ENCODE measurements around the gene ERC1.
"Not testable (repeated sequence)": the region's sequence is repeated elsewhere in the genome, so short reads cannot be mapped to it uniquely, and the experiment has no call there.

Gene ERC1

DNA sequence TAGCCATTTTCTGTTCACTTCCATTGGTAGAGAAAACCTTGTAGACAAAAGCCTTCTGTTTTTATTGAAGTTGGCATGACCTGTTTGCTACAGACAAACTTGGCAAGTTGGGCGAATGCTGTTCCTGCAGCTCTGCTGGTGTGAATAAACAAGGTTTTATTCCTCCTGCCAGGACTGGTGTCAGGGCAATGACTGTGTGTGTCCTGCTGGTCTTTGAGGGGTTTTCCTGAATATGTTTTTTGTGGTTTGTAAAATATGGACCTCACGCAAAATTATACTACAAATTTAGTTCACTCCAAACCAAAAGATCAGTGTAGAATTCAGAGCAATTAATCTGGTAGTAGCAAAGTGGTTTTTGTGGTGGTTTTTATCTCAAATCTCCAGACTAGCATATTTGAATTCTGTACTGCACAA is 140.8 kb downstream of the ERC1 start:
- no peak for DNase-seq

DNA sequence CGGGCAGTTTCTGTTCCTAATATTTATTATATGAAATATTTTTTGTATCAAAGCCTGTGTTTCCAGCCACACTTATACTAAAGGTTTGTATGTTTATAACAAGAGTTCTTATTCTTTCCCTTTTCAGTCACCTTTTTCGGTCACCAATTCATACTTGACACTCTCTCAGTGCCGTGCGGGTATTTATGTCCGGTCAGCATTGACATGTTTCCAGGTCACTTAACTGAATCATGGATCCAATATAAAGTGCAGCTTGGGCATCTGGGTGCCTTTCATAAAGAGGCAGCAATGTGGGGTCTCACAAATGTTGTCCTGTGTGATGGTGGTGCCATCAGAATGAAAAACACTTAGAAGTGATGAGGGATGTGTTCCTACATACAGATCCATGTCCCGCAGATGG is 141.3 kb downstream of the ERC1 start:
- no peak for DNase-seq

DNA sequence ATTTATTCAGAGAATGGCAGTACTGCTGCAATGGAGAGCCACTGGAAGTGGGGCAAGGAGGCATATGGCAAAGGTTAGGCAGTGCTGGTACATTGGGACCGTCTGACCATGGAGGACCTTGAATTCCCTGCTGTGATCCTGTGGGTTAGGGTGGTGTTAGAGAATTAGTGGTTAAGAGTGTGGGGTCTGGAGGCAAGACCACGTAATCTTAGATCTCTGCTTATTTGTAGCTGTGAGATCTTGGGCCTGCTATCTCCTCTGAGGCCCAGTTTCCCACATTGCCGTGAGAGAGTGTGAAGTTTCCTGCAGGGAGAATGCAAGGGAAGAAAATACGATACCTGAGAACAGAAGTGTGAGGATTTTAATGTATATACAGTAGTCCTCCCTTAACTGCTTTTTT is 147.7 kb downstream of the ERC1 start:
- DNase-seq = no peak

- DNase-seq = not testable (repeated sequence)
Observed at GRCh38 chr12:1146758-1147157, 155.7 kb downstream of the ERC1 start.

GRCh38 chr12:1147821-1148220 is 156.8 kb downstream of the ERC1 start:
- no peak for DNase-seq

DNA sequence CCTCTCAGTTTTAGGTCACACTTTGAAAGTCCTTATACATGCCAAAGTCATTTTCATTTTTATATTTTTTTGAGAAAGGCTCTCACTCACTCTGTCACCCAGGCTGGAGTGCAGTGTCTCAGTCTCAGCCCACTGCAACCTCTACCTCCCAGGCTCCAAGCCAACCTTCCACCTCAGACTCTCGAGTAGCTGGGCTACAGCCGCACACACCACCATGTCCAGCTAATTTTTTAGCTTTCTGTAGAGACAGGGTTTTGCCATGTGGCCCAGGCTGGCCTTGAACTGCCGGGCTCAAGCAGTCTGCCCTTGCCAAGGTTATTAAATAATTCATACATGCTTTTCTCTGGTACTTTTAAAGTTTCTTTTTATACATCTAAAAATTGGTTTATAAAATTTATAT is 166.0 kb downstream of the ERC1 start:
- DNase-seq = no peak

DNA sequence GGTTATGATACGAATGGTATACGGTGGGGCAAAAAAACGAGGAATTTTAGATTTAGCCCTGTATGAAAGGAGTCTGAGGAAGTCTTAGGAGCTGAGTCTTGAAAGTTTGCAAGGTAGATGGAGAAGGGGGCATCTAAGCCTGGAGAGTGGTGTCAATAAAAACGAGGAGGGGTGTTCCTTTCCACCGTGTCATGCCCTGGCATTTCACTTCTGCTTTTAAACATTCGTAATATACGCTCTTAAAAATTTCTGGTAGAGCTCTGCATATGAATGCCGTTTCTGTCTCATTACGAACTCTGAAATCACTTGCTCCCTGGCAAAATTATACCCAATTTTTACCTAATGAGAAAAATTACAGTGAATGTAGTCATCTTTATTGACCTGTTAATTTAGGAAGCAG is 170.2 kb downstream of the ERC1 start:
- no peak for DNase-seq

GRCh38 chr12:1162081-1162760 is 171.2 kb downstream of the ERC1 start:
- peak; percentile 15 for DNase-seq

GRCh38 chr12:1167784-1168183 is 176.8 kb downstream of the ERC1 start:
- DNase-seq = no peak

DNA sequence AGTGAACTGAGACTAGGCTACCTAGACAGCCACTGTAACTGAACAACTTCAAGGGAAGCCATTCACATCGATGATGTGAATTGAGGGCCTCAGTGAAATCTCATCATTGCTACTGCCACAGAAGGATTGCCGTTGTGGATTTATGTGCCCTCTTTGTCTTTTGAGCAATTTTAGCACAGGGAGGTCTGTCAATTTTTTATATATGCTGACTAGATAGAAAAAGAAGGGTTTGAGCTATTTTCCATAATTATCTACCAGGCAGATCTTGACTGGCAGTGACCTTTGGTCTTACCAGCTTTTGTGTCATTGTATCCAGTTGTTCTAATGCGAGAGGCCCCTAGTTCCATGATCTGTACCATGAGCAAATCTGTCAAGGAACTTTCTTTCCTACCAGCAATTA is 179.4 kb downstream of the ERC1 start:
- DNase-seq = no peak

- DNase-seq = peak; percentile 6
Observed at GRCh38 chr12:1171657-1172408, 180.8 kb downstream of the ERC1 start.

- no peak for DNase-seq
Observed at GRCh38 chr12:1173781-1174617, 183.0 kb downstream of the ERC1 start.

DNA sequence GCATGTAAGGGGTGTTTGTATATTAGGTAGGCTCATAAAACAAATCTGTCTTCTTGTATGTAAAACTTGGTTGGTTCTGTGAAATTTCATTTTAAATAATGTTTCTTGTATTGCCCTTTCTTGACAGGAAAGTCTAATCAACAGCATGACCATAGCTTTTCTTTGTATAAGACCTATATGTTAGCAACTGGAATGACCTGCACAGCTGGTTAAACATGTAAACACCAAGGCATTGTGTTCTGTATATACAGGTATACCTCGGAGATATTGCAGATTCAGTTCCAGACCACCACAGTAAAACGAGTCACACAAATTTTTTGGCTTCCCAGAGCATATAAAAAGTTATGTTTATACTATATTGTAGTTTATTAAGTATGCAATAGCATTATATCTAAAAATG is 183.6 kb downstream of the ERC1 start:
- DNase-seq = no peak

DNA sequence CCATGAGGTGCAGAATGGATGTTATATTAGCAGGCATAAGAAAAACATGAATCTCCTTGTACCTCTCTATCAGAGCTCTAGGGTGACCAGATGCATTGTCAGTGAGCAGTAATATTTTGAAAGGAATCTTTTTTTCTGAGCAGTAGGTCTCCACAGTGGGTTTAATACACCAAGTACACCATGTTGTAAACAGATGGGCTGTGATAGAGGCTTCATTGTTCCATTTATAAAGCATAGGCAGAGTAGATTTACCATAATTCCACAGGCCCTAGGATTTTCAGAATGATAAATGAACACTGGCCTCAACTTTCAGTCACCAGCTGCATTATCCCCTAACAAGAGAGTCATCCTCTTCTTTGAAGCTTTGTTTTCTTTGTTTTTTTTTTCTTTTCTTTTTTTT is 185.2 kb downstream of the ERC1 start:
- no peak for DNase-seq

GRCh38 chr12:1179128-1179527 is 188.1 kb downstream of the ERC1 start:
- DNase-seq = no peak

- DNase-seq = no peak
Observed at GRCh38 chr12:1182069-1182468, 191.0 kb downstream of the ERC1 start.

GRCh38 chr12:1184402-1184801 is 193.4 kb downstream of the ERC1 start:
- no peak for DNase-seq

DNA sequence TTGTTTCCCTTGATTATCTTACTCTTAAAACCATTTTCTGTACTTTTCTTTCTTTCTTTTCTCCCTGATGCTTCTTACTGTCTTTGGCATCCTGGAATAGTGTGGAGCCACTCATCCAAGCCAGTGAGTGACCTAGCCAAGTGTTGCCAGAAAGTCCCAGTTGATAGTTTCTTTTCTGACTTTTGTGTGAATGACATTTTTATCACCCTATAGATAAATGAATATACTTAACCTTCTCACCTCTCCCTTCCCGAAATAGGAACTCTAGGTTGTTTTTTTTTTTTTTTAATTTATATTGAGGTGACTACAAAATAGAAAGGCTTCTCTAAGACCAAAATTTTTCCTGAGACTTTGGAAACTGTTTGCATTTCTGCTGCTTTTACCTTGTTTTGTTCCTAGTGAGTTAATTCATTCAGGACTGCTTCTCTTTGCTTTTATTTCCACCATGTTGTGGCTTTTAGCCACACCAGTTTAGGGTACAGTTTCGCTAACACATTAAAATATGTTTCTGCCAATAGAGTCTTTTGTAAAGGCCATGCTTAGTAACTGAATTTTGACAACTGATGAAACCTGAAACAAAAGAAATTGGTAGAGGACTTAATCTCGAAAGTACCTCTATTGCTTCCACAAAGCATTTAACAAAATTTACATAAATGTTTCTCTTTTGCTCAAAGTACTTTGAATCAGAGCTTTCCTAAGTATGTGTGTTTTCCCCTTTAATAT is 194.6 kb downstream of the ERC1 start:
- no peak for DNase-seq

DNA sequence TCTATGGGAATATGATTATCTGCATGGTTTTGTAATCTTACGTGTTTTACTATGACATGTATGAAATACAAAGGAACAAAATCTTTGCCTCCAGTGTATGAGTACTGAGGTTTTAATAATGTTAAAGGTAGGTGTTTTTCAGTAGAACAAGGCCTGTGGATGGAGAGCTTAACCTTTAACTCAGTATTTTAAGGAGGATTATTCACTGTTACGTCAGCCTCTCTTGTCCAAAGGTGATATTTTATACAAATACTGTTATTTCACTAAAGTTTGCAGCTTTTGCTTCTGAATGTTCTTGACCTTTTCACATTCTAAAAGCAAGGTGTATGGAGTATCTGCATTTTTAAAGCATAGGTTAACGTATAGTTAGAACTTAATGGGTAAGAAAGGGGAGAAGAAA is 195.3 kb downstream of the ERC1 start:
- DNase-seq = no peak

- DNase-seq = no peak
Observed at GRCh38 chr12:1188016-1188415, 197.0 kb downstream of the ERC1 start.

DNA sequence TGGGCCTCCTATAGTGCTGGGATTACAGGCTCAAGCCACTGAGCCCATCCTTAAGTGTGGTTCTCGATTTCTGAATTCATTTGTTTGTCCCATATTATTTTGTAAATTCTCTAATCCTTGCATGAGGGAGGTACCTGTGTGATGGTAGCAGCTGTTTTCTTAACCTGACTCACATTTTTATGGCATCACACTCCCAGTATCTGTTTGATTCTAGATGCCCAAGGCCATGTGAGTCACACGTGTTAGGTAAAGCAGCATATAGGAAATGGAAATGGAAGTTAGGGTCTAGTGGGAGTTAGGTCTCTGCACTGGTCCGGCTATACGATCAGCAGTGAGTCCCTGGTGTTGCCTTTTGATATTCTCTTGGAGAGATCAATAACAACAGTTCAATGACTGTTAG is 198.1 kb downstream of the ERC1 start:
- DNase-seq = no peak

- DNase-seq = no peak
Observed at GRCh38 chr12:1195513-1195912, 204.5 kb downstream of the ERC1 start.
